ENCODE measurements around the gene MBP.

Gene MBP

DNA sequence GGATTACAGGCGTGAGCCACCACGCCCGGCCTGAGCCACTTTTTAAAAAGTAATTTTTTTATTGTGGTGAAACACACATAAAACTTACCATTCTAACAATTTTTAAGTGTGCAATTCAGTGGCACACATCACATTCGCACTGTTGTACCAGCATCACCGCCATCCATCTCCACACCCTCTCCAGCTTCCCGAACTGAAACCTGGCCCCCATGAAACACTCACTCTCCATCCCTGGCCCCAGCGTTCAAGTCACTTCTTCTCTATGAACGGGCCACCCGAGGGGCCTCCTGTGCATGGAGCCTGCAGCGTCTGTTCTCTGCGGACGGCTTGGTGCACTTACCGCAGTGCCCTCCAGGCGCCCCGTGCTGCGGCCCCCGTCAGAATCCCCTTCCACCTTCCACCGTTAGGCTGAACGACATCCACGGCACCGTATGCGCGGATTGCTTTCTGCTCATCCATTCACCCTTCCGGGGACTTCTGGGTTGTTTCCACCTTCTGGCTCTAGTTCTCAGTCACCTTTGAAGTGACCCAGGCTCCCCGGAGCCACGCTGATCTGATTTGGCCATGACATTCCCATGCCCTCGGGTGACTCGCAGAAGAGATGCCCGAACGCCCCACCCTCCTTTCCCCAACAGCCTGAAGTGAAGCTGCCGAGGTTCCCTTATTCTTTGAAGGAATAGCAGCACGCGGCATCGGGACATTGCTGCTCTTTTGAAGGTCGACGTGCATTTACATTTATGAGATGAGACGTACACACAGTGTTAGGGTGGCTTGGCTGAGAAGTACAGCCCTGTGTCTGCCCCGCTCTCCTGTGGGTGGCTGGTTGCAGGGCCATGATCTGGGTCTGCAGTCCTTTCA, 134.4 kb downstream of the MBP start:
- TF ChIP-seq TAF1 (IDR thresholded peaks at IDR 0.05; ENCODE audit: borderline replicate concordance, insufficient read depth, low read length), result no peak

DNA sequence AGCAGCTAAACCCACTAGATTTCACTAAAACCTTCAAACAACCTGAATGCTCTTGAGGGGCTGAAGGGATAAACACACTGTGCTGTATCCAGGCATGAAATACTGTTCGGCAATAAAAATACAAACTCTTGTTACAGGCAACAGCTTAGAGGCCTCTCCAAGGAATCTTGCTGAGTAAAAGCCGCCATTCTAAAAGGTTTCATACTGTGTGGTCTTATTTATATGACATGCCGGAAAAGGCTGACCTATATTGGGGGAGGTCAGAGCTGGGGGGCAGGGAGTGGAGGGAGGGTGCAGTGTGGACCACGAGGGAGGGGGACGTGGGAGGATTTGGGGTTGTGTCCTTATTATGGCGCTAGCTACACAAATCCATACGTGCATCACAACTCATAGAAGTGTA, 136.2 kb downstream of the MBP start:
- TF ChIP-seq TAF1 (IDR thresholded peaks at IDR 0.05; ENCODE audit: borderline replicate concordance, insufficient read depth, low read length), result no peak
- no peak for TF ChIP-seq SIN3A (IDR thresholded peaks at IDR 0.05; ENCODE audit: borderline replicate concordance, insufficient read depth, low read length)
- no peak for TF ChIP-seq POLR2AphosphoS5 (IDR thresholded peaks at IDR 0.05; ENCODE audit: low read depth, low read length)
- TF ChIP-seq, protein P1, sequence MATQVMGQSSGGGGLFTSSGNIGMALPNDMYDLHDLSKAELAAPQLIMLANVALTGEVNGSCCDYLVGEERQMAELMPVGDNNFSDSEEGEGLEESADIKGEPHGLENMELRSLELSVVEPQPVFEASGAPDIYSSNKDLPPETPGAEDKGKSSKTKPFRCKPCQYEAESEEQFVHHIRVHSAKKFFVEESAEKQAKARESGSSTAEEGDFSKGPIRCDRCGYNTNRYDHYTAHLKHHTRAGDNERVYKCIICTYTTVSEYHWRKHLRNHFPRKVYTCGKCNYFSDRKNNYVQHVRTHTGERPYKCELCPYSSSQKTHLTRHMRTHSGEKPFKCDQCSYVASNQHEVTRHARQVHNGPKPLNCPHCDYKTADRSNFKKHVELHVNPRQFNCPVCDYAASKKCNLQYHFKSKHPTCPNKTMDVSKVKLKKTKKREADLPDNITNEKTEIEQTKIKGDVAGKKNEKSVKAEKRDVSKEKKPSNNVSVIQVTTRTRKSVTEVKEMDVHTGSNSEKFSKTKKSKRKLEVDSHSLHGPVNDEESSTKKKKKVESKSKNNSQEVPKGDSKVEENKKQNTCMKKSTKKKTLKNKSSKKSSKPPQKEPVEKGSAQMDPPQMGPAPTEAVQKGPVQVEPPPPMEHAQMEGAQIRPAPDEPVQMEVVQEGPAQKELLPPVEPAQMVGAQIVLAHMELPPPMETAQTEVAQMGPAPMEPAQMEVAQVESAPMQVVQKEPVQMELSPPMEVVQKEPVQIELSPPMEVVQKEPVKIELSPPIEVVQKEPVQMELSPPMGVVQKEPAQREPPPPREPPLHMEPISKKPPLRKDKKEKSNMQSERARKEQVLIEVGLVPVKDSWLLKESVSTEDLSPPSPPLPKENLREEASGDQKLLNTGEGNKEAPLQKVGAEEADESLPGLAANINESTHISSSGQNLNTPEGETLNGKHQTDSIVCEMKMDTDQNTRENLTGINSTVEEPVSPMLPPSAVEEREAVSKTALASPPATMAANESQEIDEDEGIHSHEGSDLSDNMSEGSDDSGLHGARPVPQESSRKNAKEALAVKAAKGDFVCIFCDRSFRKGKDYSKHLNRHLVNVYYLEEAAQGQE (IDR thresholded peaks at IDR 0.05; ENCODE audit: insufficient read depth in 1 of 2, low read depth in 2 of 2, low read length in 2 of 2), result no peak
- TF ChIP-seq FOXP2 (optimal IDR thresholded peaks at IDR 0.05; ENCODE audit: borderline replicate concordance, extremely low read depth, extremely low read length, insufficient read depth), result no peak

DNA sequence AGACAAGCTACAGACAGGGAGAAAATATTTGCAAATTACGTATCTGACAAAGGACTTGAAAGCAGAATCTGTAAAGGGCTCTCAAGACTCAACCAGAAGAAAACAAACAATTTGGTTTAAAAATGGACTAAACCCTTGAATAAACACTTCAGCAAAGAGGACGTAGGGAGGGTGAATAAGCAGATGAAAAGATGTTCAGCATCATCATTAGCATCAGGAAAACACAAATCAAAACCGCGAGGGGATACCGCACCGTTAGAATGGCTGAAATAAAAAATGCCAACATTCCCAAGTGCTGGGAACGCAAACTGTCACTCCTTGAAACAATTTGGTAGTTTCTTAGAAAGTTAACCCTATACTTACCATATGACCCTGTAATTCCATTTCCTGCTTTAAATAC, 136.7 kb downstream of the MBP start:
- TF ChIP-seq, protein P1 (IDR thresholded peaks at IDR 0.05; ENCODE audit: insufficient read depth in 1 of 2, low read depth in 2 of 2, low read length in 2 of 2), result no peak
- TF ChIP-seq POLR2AphosphoS5 (IDR thresholded peaks at IDR 0.05; ENCODE audit: low read depth, low read length) (no peak), FOXP2 (optimal IDR thresholded peaks at IDR 0.05; ENCODE audit: borderline replicate concordance, extremely low read depth, extremely low read length, insufficient read depth) (no peak), TAF1 (IDR thresholded peaks at IDR 0.05; ENCODE audit: borderline replicate concordance, insufficient read depth, low read length) (no peak), SIN3A (IDR thresholded peaks at IDR 0.05; ENCODE audit: borderline replicate concordance, insufficient read depth, low read length) (no peak)

DNA sequence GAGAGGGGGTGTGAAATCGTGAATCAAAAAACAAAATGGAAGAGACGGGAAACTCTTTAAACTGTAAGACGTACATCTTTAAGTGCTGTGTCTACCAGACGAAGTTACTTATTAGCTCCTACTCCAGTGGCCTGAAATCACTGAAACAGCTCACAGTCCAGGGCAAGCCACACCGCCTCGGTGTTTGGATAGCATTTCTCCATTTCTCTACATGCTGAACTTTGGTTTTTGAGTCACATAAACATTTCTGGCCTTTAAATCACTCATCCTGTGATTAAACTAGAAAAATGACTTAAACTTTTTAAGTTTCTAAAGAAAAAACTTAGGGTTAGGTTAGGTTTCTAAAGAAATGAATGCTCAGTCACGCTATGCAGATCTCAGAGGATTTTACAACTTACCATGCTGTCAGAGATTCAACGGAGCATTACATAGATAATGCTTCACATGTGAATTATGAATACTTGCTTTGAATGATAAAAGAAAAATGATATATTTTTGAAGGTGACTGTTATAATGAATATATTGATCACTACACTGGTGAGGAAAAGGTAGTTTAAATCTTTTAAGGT, 138.4 kb downstream of the MBP start:
- TF ChIP-seq POLR2AphosphoS5 (IDR thresholded peaks at IDR 0.05; ENCODE audit: low read depth, low read length) (no peak), TAF1 (IDR thresholded peaks at IDR 0.05; ENCODE audit: borderline replicate concordance, insufficient read depth, low read length) (no peak)

DNA sequence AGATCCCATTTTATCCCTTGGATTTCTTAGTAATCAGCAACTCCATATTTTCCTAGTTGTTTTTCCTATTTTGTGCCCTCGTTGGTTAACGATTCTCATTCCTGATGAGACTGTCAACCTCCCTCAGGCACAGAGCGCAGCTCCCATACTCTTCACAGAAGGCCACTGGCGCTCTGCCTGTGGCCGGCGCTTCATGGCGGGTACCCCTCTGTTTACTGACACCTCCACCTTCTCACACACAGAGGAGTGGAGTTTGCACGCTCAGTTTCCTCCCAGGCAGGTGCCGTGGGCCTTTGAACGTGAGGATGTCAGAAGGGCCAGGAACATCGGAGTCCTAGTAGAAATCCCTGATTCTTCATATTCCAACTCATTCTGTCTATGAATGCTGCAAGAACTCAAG, 139.0 kb downstream of the MBP start:
- TF ChIP-seq TAF1 (IDR thresholded peaks at IDR 0.05; ENCODE audit: borderline replicate concordance, insufficient read depth, low read length) (no peak), POLR2AphosphoS5 (IDR thresholded peaks at IDR 0.05; ENCODE audit: low read depth, low read length) (no peak), FOXP2 (optimal IDR thresholded peaks at IDR 0.05; ENCODE audit: borderline replicate concordance, extremely low read depth, extremely low read length, insufficient read depth) (no peak), SIN3A (IDR thresholded peaks at IDR 0.05; ENCODE audit: borderline replicate concordance, insufficient read depth, low read length) (no peak)
- TF ChIP-seq, protein P1 (IDR thresholded peaks at IDR 0.05; ENCODE audit: insufficient read depth in 1 of 2, low read depth in 2 of 2, low read length in 2 of 2), result no peak

DNA sequence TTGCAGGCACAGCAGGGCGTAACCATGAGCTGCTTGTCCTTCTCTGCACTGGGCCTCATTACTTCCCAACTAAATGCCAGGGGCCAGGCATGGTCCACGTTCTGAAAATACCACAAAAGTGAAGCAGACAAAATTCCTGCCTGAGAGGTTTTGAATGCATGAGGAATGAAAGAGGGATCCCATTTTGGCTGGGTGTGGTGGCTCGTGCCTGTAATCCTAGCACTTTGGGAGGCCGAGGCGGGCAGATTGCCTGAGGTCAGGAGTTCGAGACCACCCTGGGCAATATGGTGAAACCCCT, 139.5 kb downstream of the MBP start:
- TF ChIP-seq, protein P1 (IDR thresholded peaks at IDR 0.05; ENCODE audit: insufficient read depth in 1 of 2, low read depth in 2 of 2, low read length in 2 of 2), result no peak
- no peak for TF ChIP-seq SIN3A (IDR thresholded peaks at IDR 0.05; ENCODE audit: borderline replicate concordance, insufficient read depth, low read length)
- no peak for TF ChIP-seq FOXP2 (optimal IDR thresholded peaks at IDR 0.05; ENCODE audit: borderline replicate concordance, extremely low read depth, extremely low read length, insufficient read depth)
- no peak for TF ChIP-seq TAF1 (IDR thresholded peaks at IDR 0.05; ENCODE audit: borderline replicate concordance, insufficient read depth, low read length)
- no peak for TF ChIP-seq POLR2AphosphoS5 (IDR thresholded peaks at IDR 0.05; ENCODE audit: low read depth, low read length)

All from PFSK-1 (cell line).